K562 (cell line): Measurements from ENCODE around the gene CDC20.

Experiments
- CBX2 ChIP-seq: fragments of 200-600 bp; sonication (generic); IDR thresholded peaks from one replicate; pipeline ENCODE4 v1.6.1; 2012; ENCODE audit warnings: mild to moderate bottlenecking, low read length, inconsistent platforms; ENCODE audit not compliant: insufficient read depth, poor library complexity, severe bottlenecking
- HDAC6 ChIP-seq: IDR thresholded peaks from 2 replicates; pipeline ENCODE4 v1.6.1; 2012; ENCODE audit warnings: low read depth, mild to moderate bottlenecking, control low read depth, inconsistent platforms, low read length, moderate library complexity
- JUN ChIP-seq, 2 experiments: sonication (generic) in 1 of 2; formaldehyde crosslinking in 1 of 2; IDR thresholded peaks; 2 replicates each; pipeline versions ENCODE4 v1.6.1 to v1.8.0; 2012 to 2022; ENCODE audit warnings: borderline replicate concordance in 2 of 2, mild to moderate bottlenecking in 2 of 2, improper control_type of control experiment in 1 of 2, low read depth in 1 of 2, low read length in 1 of 2, missing genetic modification reagents in 1 of 2
- JUNB ChIP-seq: fragments of 450-650 bp; formaldehyde crosslinking; conservative IDR thresholded peaks from 2 replicates; pipeline ENCODE4 v1.4.0; 2020; ENCODE audit warnings: mild to moderate bottlenecking
- TF ChIP-seq, protein P1 (sequence below), 2 experiments: fragments of 450-650 bp; formaldehyde crosslinking in 1 of 2; IDR thresholded peaks; 2 replicates each; pipeline versions ENCODE4 v1.4.0 to v1.6.1; 2014 to 2020; ENCODE audit warnings: mild to moderate bottlenecking in 2 of 2, borderline replicate concordance in 1 of 2, low read depth in 1 of 2

- TF ChIP-seq CBX2 (no peak), JUNB (CRISPR knock-in tag) (no peak), JUN (IDR thresholded peaks at IDR 0.05; ENCODE audit: borderline replicate concordance, low read depth, low read length) (no peak), JUN (CRISPR knock-in tag; IDR thresholded peaks at IDR 0.05; ENCODE audit: borderline replicate concordance) (no peak), HDAC6 (no peak)
- TF ChIP-seq, protein P1, sequence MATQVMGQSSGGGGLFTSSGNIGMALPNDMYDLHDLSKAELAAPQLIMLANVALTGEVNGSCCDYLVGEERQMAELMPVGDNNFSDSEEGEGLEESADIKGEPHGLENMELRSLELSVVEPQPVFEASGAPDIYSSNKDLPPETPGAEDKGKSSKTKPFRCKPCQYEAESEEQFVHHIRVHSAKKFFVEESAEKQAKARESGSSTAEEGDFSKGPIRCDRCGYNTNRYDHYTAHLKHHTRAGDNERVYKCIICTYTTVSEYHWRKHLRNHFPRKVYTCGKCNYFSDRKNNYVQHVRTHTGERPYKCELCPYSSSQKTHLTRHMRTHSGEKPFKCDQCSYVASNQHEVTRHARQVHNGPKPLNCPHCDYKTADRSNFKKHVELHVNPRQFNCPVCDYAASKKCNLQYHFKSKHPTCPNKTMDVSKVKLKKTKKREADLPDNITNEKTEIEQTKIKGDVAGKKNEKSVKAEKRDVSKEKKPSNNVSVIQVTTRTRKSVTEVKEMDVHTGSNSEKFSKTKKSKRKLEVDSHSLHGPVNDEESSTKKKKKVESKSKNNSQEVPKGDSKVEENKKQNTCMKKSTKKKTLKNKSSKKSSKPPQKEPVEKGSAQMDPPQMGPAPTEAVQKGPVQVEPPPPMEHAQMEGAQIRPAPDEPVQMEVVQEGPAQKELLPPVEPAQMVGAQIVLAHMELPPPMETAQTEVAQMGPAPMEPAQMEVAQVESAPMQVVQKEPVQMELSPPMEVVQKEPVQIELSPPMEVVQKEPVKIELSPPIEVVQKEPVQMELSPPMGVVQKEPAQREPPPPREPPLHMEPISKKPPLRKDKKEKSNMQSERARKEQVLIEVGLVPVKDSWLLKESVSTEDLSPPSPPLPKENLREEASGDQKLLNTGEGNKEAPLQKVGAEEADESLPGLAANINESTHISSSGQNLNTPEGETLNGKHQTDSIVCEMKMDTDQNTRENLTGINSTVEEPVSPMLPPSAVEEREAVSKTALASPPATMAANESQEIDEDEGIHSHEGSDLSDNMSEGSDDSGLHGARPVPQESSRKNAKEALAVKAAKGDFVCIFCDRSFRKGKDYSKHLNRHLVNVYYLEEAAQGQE (IDR thresholded peaks at IDR 0.05; ENCODE audit: borderline replicate concordance): no peak
- TF ChIP-seq, protein P1 (CRISPR knock-in tag; IDR thresholded peaks at IDR 0.05; ENCODE audit: low read depth): no peak
Observed at GRCh38 chr1:43359696-43360095, 915 bp downstream of the CDC20 start.
